ENCODE data around the gene COQ7.

Gene COQ7

GRCh38 chr16:19084879-19085278 is 17.5 kb downstream of the COQ7 start:
- Histone ChIP-seq H3K4me3 (ENCODE audit: low read depth in 1 of 5, low read length in 5 of 5) (no peak overlapping the region), H3K9ac (ENCODE audit: low read length in 5 of 5) (no peak overlapping the region), H3K27ac (ENCODE audit: low read depth, low read length) (no peak overlapping the region), H3K36me3 (ENCODE audit: control insufficient read depth in 5 of 5, insufficient read depth in 5 of 5, low read length in 5 of 5) (peaks cover 0 to 12% (median 8%) of the 10 kb centered on the region in 5 donors), H3K27me3 (ENCODE audit: control insufficient read depth in 5 of 5, insufficient read depth in 4 of 5, low read length in 5 of 5) (no peaks in the 10 kb centered on the region), H3K4me1 (ENCODE audit: control insufficient read depth in 5 of 5, insufficient read depth in 5 of 5, low read length in 5 of 5) (peaks cover 3 to 16% (median 11%) of the 10 kb centered on the region in 5 donors), H3K9me3 (ENCODE audit: control insufficient read depth in 5 of 5, low read length in 5 of 5) (no peaks in the 10 kb centered on the region)

- Histone ChIP-seq H3K9ac (ENCODE audit: low read length in 5 of 5) (peak overlapping the region in 4 of 5 donors; percentile 34 to 75 (median 65)), H3K27ac (ENCODE audit: low read depth, low read length) (no peak overlapping the region), H3K4me3 (ENCODE audit: low read depth in 1 of 5, low read length in 5 of 5) (peak overlapping the region in 2 of 5 donors; percentile 67 to 78)
Measured at GRCh38 chr16:19085679-19086200, 18.3 kb downstream of the COQ7 start.

GRCh38 chr16:19086322-19087199 is 19.1 kb downstream of the COQ7 start:
- Histone ChIP-seq H3K9ac (ENCODE audit: low read length in 5 of 5) (peak overlapping the region; percentile 38 to 75 (median 69)), H3K27ac (ENCODE audit: low read depth, low read length) (no peak overlapping the region)

More at GRCh38 chr16:19085679-19086200, 18.3 kb downstream of the COQ7 start:
- Histone ChIP-seq H3K36me3 (ENCODE audit: control insufficient read depth in 5 of 5, insufficient read depth in 5 of 5, low read length in 5 of 5) (peaks cover 0 to 9% (median 8%) of the 10 kb centered on the region in 5 donors), H3K4me1 (ENCODE audit: control insufficient read depth in 5 of 5, insufficient read depth in 5 of 5, low read length in 5 of 5) (peaks cover 3 to 16% (median 11%) of the 10 kb centered on the region in 5 donors), H3K27me3 (ENCODE audit: control insufficient read depth in 5 of 5, insufficient read depth in 4 of 5, low read length in 5 of 5) (no peaks in the 10 kb centered on the region), H3K9me3 (ENCODE audit: control insufficient read depth in 5 of 5, low read length in 5 of 5) (no peaks in the 10 kb centered on the region)

GRCh38 chr16:19088341-19088916 is 21.0 kb downstream of the COQ7 start:
- no peak overlapping the region for H3K27ac ChIP-seq (ENCODE audit: low read depth, low read length)
- H3K27me3 ChIP-seq (ENCODE audit: control insufficient read depth in 5 of 5, insufficient read depth in 4 of 5, low read length in 5 of 5) = no peaks in the 10 kb centered on the region
- H3K36me3 ChIP-seq (ENCODE audit: control insufficient read depth in 5 of 5, insufficient read depth in 5 of 5, low read length in 5 of 5) = no peaks in the 10 kb centered on the region
- peaks cover 3 to 23% (median 16%) of the 10 kb centered on the region in 5 donors for H3K4me1 ChIP-seq (ENCODE audit: control insufficient read depth in 5 of 5, insufficient read depth in 5 of 5, low read length in 5 of 5)
- H3K9me3 ChIP-seq (ENCODE audit: control insufficient read depth in 5 of 5, low read length in 5 of 5) = no peaks in the 10 kb centered on the region
- H3K9ac ChIP-seq (ENCODE audit: low read length in 5 of 5) = no peak overlapping the region
- no peak overlapping the region for H3K4me3 ChIP-seq (ENCODE audit: low read depth in 1 of 5, low read length in 5 of 5)

More at GRCh38 chr16:19086322-19087199, 19.1 kb downstream of the COQ7 start:
- no peaks in the 10 kb centered on the region for H3K9me3 ChIP-seq (ENCODE audit: control insufficient read depth in 5 of 5, low read length in 5 of 5)
- H3K4me1 ChIP-seq (ENCODE audit: control insufficient read depth in 5 of 5, insufficient read depth in 5 of 5, low read length in 5 of 5) = peaks cover 3 to 16% (median 11%) of the 10 kb centered on the region in 5 donors
- H3K4me3 ChIP-seq (ENCODE audit: low read depth in 1 of 5, low read length in 5 of 5) = peak overlapping the region; percentile 67 to 81 (median 75)
- H3K36me3 ChIP-seq (ENCODE audit: control insufficient read depth in 5 of 5, insufficient read depth in 5 of 5, low read length in 5 of 5) = peaks cover 0 to 4% (median 4%) of the 10 kb centered on the region in 5 donors
- no peaks in the 10 kb centered on the region for H3K27me3 ChIP-seq (ENCODE audit: control insufficient read depth in 5 of 5, insufficient read depth in 4 of 5, low read length in 5 of 5)

- H3K9ac ChIP-seq (ENCODE audit: low read length in 5 of 5) = no peak overlapping the region
- H3K4me3 ChIP-seq (ENCODE audit: low read depth in 1 of 5, low read length in 5 of 5) = no peak overlapping the region
- no peaks in the 10 kb centered on the region for H3K9me3 ChIP-seq (ENCODE audit: control insufficient read depth in 5 of 5, low read length in 5 of 5)
- H3K27ac ChIP-seq (ENCODE audit: low read depth, low read length) = no peak overlapping the region
- peaks cover 3 to 23% (median 16%) of the 10 kb centered on the region in 5 donors for H3K4me1 ChIP-seq (ENCODE audit: control insufficient read depth in 5 of 5, insufficient read depth in 5 of 5, low read length in 5 of 5)
- H3K36me3 ChIP-seq (ENCODE audit: control insufficient read depth in 5 of 5, insufficient read depth in 5 of 5, low read length in 5 of 5) = no peaks in the 10 kb centered on the region
- no peaks in the 10 kb centered on the region for H3K27me3 ChIP-seq (ENCODE audit: control insufficient read depth in 5 of 5, insufficient read depth in 4 of 5, low read length in 5 of 5)
Measured at GRCh38 chr16:19089410-19089955, 22.1 kb downstream of the COQ7 start.

- Histone ChIP-seq H3K9me3 (ENCODE audit: control insufficient read depth in 5 of 5, low read length in 5 of 5) (no peaks in the 10 kb centered on the region), H3K4me3 (ENCODE audit: low read depth in 1 of 5, low read length in 5 of 5) (no peak overlapping the region), H3K27ac (ENCODE audit: low read depth, low read length) (no peak overlapping the region), H3K4me1 (ENCODE audit: control insufficient read depth in 5 of 5, insufficient read depth in 5 of 5, low read length in 5 of 5) (peaks cover 3 to 19% (median 14%) of the 10 kb centered on the region in 5 donors), H3K9ac (ENCODE audit: low read length in 5 of 5) (no peak overlapping the region), H3K36me3 (ENCODE audit: control insufficient read depth in 5 of 5, insufficient read depth in 5 of 5, low read length in 5 of 5) (no peaks in the 10 kb centered on the region), H3K27me3 (ENCODE audit: control insufficient read depth in 5 of 5, insufficient read depth in 4 of 5, low read length in 5 of 5) (no peaks in the 10 kb centered on the region)
Measured at GRCh38 chr16:19090916-19091315, 23.5 kb downstream of the COQ7 start.

GRCh38 chr16:19092653-19093410 is 25.4 kb downstream of the COQ7 start:
- H3K27ac ChIP-seq (ENCODE audit: low read depth, low read length) = peak overlapping the region; percentile 73
- H3K4me3 ChIP-seq (ENCODE audit: low read depth in 1 of 5, low read length in 5 of 5) = no peak overlapping the region
- no peaks in the 10 kb centered on the region for H3K9me3 ChIP-seq (ENCODE audit: control insufficient read depth in 5 of 5, low read length in 5 of 5)
- H3K4me1 ChIP-seq (ENCODE audit: control insufficient read depth in 5 of 5, insufficient read depth in 5 of 5, low read length in 5 of 5) = peaks cover 0 to 7% (median 4%) of the 10 kb centered on the region in 5 donors
- no peak overlapping the region for H3K9ac ChIP-seq (ENCODE audit: low read length in 5 of 5)
- no peaks in the 10 kb centered on the region for H3K36me3 ChIP-seq (ENCODE audit: control insufficient read depth in 5 of 5, insufficient read depth in 5 of 5, low read length in 5 of 5)
- H3K27me3 ChIP-seq (ENCODE audit: control insufficient read depth in 5 of 5, insufficient read depth in 4 of 5, low read length in 5 of 5) = no peaks in the 10 kb centered on the region

GRCh38 chr16:19093631-19094541 is 26.5 kb downstream of the COQ7 start:
- Histone ChIP-seq H3K27ac (ENCODE audit: low read depth, low read length) (no peak overlapping the region), H3K9ac (ENCODE audit: low read length in 5 of 5) (no peak overlapping the region), H3K4me1 (ENCODE audit: control insufficient read depth in 5 of 5, insufficient read depth in 5 of 5, low read length in 5 of 5) (peaks cover 0 to 7% (median 4%) of the 10 kb centered on the region in 5 donors), H3K4me3 (ENCODE audit: low read depth in 1 of 5, low read length in 5 of 5) (no peak overlapping the region), H3K27me3 (ENCODE audit: control insufficient read depth in 5 of 5, insufficient read depth in 4 of 5, low read length in 5 of 5) (no peaks in the 10 kb centered on the region), H3K9me3 (ENCODE audit: control insufficient read depth in 5 of 5, low read length in 5 of 5) (no peaks in the 10 kb centered on the region), H3K36me3 (ENCODE audit: control insufficient read depth in 5 of 5, insufficient read depth in 5 of 5, low read length in 5 of 5) (no peaks in the 10 kb centered on the region)

Measured in subcutaneous abdominal adipose tissue (tissue), 5 donors.